GM10266 (cell line): ENCODE data around the gene FMN1.

Source experiments
- DNase-seq: peaks from one replicate; pipeline ENCODE4 v3.0.0; 2012; ENCODE audit errors: extremely low spot score
- TF ChIP-seq, protein P1 (sequence below): IDR thresholded peaks from 2 replicates; pipeline ENCODE4 v1.5.1; 2012; ENCODE audit warnings: mild to moderate bottlenecking, low read depth; ENCODE audit not compliant: control insufficient read depth, insufficient read depth; ENCODE audit errors: missing control alignments

FMN1 gene

GRCh38 chr15:32729700-32730395 lies 464.7 kb downstream of the FMN1 start:
- DNase-seq: no peak
- TF ChIP-seq, protein P1, sequence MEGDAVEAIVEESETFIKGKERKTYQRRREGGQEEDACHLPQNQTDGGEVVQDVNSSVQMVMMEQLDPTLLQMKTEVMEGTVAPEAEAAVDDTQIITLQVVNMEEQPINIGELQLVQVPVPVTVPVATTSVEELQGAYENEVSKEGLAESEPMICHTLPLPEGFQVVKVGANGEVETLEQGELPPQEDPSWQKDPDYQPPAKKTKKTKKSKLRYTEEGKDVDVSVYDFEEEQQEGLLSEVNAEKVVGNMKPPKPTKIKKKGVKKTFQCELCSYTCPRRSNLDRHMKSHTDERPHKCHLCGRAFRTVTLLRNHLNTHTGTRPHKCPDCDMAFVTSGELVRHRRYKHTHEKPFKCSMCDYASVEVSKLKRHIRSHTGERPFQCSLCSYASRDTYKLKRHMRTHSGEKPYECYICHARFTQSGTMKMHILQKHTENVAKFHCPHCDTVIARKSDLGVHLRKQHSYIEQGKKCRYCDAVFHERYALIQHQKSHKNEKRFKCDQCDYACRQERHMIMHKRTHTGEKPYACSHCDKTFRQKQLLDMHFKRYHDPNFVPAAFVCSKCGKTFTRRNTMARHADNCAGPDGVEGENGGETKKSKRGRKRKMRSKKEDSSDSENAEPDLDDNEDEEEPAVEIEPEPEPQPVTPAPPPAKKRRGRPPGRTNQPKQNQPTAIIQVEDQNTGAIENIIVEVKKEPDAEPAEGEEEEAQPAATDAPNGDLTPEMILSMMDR: no peak

DNA sequence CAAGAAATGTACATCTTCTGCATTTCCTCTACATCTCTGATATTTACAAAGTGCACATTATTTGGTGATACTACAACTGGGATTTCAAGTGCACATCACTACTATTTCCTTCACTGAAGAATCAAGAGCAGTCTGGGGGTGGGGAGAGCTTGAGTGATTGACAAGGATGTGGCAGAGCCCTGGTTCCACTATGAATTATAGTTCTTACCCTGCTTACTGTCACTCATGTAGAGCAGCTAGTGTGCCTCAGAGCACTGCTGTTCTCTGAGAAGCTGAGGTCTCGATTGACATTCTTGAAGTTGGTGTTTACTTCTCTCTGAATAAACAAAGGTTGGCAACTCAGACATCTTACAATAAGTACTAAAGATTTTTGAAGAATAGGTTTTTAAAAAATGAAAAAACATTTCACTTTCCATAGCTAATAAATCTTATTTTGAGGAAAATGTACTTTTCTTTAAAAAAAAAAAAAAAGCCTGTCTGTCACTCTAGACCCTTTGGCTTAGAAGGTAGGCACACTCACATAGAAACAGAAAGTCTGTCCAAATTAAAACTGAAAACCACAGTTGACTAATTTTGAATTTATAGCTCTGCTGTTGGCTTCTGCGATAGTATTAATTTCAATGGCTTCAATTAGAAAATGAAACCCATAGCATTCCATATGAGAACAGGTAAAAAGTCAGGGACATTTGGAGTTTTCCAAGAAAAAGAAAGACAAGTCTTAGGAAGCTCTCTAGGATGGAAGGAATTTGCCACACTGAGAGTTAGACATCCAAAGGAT lies 471.2 kb downstream of the FMN1 start:
- TF ChIP-seq, protein P1: no peak

GRCh38 chr15:32722136-32722535 lies 472.4 kb downstream of the FMN1 start:
- TF ChIP-seq, protein P1: no peak

More for the DNA sequence above, 471.2 kb downstream of the FMN1 start:
- peak; percentile 61 for DNase-seq

DNA sequence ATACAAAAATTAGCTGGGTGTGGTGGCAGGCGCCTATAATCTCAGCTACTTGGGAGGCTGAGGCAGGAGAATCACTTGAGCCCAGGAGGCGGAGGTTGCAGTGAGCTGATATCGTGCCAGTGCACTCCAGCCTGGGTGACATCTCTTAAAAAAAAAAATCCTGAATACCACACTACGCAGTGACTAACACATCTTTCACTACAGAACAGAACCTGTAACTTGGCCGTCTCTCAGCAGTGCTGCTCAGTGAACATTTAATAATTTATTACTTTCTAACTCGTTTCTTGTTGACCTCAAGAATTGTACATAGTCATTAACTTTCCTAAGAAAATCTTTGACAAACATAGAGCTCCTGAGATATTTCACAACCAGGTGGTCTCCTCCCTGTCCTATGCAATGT lies 472.9 kb downstream of the FMN1 start:
- TF ChIP-seq, protein P1: no peak
- no peak for DNase-seq

More at GRCh38 chr15:32722136-32722535, 472.4 kb downstream of the FMN1 start:
- no peak for DNase-seq

DNA sequence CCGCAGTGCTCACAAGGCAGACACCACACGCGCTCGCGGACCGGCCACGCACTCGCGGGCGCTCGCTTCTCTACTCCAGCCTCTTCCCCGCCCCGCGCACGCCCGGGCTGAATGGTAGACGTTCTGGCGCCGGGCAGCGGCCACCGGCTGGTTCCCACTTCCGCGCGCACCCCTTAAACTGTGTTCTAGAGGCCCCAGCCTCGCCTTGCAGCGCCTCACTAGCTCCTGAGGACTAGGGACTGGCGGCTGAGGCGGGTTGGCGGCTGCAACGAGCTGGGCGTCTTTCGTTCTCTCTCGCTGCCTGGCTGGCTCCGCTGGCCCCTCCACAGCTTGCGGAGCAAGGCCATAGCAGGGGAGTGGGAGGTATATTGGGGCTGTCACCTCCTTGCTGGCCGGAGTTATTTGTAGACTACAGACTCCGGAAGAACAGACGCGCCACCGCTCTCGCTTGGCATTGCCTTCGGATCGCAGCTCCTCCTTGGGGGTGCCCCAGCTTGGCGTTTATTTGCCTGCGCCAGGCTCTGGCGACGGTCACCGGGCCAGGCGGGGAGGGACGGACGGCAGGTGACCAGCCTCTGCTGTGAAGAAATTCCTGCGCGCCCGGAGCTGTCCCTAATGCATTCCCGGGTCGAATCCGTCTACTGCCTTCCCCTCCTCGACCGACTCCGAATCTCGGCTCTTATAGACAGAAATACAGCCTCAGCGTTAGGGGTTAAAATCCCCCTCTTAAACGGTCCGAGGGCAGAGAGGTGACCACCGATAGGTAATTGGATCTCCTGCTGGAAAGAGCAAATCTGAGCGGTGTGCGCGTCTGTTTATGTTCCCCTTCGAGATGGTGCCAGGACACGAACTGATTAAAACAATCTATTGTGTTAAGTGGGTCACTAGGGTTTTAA lies 475.4 kb downstream of the FMN1 start:
- TF ChIP-seq, protein P1: no peak
- DNase-seq: peak; percentile 34

DNA sequence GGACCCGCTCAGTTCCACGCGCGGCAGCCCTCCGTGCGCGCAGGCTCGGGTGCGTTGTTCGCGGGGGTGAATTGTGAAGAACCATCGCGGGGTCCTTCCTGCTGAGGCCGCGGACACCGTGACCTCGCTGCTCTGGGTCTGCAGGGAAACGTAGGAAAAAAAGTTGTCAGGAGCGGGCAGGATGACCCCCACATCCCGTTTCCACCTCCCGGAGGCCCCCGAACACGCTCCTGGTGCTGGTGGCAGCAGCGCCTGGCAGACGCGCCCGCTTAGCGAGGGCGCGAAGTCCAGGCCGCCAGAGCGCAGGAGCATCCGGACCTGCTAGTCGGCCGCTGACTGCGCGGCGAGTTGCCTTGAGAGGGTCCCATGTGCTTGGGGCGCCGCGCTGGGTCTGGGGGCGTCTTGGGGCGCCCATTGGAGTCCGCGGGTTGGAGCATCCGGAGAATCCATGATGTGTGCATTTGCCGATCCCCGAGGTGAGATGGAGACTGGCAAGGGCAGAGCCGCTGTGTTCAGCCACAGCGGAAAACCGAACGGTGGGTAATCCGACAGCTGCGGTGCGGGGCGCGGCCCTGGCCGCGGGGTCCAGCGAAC lies 476.2 kb downstream of the FMN1 start:
- peak; percentile 37 for DNase-seq

More for the DNA sequence above, 476.2 kb downstream of the FMN1 start:
- TF ChIP-seq, protein P1: no peak
